Colonic mucosa (tissue), 4 donors: ENCODE results near the gene TESPA1. TPM values are rescaled to one million over a fixed set of nuclear protein-coding genes. Genes with fewer than 3 reads are reported as not detected.
A peak's percentile ranks its signal among the peaks of the same experiment; 100 is the strongest.

ENCODE experiments used
- DNase-seq: peaks from one replicate; pipeline ENCODE4 v3.0.0-alpha.2; 2020
- H3K27ac ChIP-seq: fragments of 200-600 bp; one replicate; pipeline ENCODE4 v1.8.0; 2021
- H3K27me3 ChIP-seq: fragments of 200-600 bp; one replicate; pipeline ENCODE4 v1.8.0; 2021
- H3K36me3 ChIP-seq: fragments of 200-600 bp; one replicate; pipeline ENCODE4 v1.8.0; 2021
- H3K4me1 ChIP-seq: fragments of 200-600 bp; one replicate; pipeline ENCODE4 v1.8.0; 2021; ENCODE audit warnings: mild to moderate bottlenecking
- H3K4me3 ChIP-seq: fragments of 200-600 bp; one replicate; pipeline ENCODE4 v1.8.0; 2021
- H3K9ac ChIP-seq, 2 donors: one replicate each; pipeline ENCODE4 v1.7.0; 2013; ENCODE audit warnings: control low read depth in 2 of 2, low read depth in 2 of 2, low read length in 2 of 2
- H3K9me3 ChIP-seq: fragments of 200-600 bp; one replicate; pipeline ENCODE4 v1.8.0; 2021
- CTCF ChIP-seq: fragments of 200-600 bp; IDR thresholded peaks from one replicate; pipeline ENCODE4 v1.8.0; 2022; ENCODE audit warnings: antibody characterized with exemption, mild to moderate bottlenecking
- intact Hi-C: fragments of 100-400 bp; cut with DNase I; formaldehyde crosslinking; loops from one replicate; pipeline ENCODE4 v1.14.1; 2022
- total RNA-seq, 2 donors: library from RNA; stranded (reverse); fragmentation: NEBNext Ultra II Directional in 1 of 2; extraction: Animal tissue kit (Norgen Biotek cat#: 25700) in 1 of 2; gene quantifications; one replicate each; pipeline ENCODE4 v1.2.1, GENCODE V29; 2021
- donor health status: healthy.
- donor health status: DM: no; HTN: no; CAD: no.
- donor health status: DM: no; HTN: no; CAD: no.

The TESPA1 gene, protein sequence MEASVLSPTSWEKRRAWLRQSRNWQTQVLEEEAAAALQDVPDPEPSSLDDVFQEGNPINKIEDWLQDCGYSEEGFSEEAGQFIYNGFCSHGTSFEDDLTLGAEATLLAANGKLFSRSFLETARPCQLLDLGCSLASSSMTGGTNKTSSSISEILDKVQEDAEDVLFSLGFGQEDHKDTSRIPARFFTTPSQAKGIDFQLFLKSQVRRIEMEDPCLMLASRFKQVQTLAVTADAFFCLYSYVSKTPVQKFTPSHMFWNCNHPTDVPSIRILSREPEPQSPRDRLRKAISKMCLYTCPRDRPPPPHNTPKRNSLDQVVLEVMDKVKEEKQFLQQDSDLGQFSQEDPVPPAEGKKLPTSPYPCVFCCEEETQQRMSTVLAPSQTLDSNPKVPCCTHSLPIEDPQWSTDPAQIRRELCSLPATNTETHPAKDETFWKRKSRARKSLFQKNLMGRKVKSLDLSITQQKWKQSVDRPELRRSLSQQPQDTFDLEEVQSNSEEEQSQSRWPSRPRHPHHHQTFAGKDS
- 1 to 10 TPM in 1 of 2 donors, under 1 TPM in 1; 0.82 to 1.6 TPM for total RNA-seq

DNA sequence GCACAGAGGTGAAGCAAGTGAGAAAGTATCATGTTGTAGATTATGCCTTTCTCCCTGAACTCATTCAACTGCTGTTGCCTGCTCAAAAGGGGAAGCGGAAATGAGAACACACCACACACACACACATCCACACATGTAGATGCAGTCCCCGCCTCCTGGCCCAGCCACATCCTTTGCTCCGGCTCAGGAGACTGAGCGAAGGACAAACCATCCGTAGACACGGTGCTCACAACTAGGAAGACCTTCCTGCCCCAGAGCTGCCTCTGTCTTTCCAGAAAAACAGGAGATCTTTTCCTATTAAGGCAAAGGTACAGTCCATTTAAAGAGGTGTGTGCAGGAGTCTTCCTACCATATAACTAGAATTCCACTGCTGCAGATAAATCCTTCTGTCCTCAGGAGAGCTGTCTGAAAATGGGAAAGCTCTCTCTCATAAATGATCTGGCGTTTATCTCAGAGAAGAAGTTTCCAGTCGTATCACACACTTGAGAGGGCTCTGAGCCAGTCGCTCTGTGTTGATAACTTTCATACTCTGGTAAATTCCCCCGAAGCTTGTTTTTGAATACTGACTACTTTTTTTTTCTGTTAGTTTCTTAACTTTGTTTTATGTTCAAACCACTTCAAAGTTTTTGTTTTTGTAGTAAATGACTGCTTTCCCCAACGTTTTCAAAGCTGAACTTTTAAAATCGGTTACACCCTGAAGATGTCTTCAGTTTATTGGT is at the start of gene TESPA1:
Gene TESPA1, minus strand, starts transcription at position 105 of the 719 bp plus-strand sequence. CDS start 10,200 bp downstream, outside the sequence.
- Histone ChIP-seq H3K27ac (peak within 1 kb of the TSS; percentile 18), H3K27me3 (no peaks in the 10 kb centered on the region), H3K9ac (peak within 1 kb of the TSS in 1 of 2 donors; percentile 28), H3K4me1 (no peaks in the 10 kb centered on the region), H3K4me3 (peak within 1 kb of the TSS; percentile 4), H3K9me3 (no peaks in the 10 kb centered on the region), H3K36me3 (no peaks in the 10 kb centered on the region)
- no peak for TF ChIP-seq CTCF
- peak; percentile 59 for DNase-seq
- intact Hi-C loops = no loop called here

GRCh38 chr12:55034218-55034617 is 49.7 kb upstream of the TESPA1 start:
- Histone ChIP-seq H3K9ac (no peak overlapping the region), H3K4me3 (no peak overlapping the region), H3K9me3 (no peaks in the 10 kb centered on the region), H3K4me1 (no peaks in the 10 kb centered on the region), H3K36me3 (no peaks in the 10 kb centered on the region), H3K27me3 (no peaks in the 10 kb centered on the region), H3K27ac (no peak overlapping the region)
- intact Hi-C loops = no loop called here
- no peak for DNase-seq
- no peak for TF ChIP-seq CTCF

DNA sequence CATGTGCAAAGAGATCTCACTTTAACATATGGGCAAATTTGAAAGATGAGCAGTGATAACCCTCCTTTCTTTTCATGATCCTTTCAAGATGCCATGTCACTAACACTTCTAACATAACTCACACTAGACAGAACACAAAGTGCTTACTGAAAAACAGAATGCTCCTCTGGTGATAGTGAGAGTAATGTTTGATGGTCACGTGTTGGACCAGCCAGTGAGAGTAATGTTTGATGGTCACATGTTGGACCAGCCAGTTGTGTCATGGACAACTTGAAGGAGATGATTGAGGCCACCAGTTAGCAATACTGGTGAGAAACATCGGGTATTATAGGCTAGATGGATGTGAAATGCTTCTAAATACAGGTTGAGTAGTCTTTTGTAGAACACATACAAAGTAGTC is 40.9 kb upstream of the TESPA1 start:
- intact Hi-C loops = no loop called here
- Histone ChIP-seq H3K27ac (no peak overlapping the region), H3K4me1 (no peaks in the 10 kb centered on the region), H3K4me3 (no peak overlapping the region), H3K9ac (no peak overlapping the region), H3K27me3 (no peaks in the 10 kb centered on the region), H3K9me3 (no peaks in the 10 kb centered on the region), H3K36me3 (no peaks in the 10 kb centered on the region)
- TF ChIP-seq CTCF = no peak
- no peak for DNase-seq

- H3K4me1 ChIP-seq = no peaks in the 10 kb centered on the region
- H3K27ac ChIP-seq = no peak overlapping the region
- H3K27me3 ChIP-seq = no peaks in the 10 kb centered on the region
- no peak overlapping the region for H3K4me3 ChIP-seq
- no peak for TF ChIP-seq CTCF
- DNase-seq = no peak
- H3K9me3 ChIP-seq = no peaks in the 10 kb centered on the region
- H3K9ac ChIP-seq = no peak overlapping the region
- intact Hi-C loops = no loop called here
- H3K36me3 ChIP-seq = no peaks in the 10 kb centered on the region
Measured at GRCh38 chr12:55024575-55024974, 40.0 kb upstream of the TESPA1 start.

DNA sequence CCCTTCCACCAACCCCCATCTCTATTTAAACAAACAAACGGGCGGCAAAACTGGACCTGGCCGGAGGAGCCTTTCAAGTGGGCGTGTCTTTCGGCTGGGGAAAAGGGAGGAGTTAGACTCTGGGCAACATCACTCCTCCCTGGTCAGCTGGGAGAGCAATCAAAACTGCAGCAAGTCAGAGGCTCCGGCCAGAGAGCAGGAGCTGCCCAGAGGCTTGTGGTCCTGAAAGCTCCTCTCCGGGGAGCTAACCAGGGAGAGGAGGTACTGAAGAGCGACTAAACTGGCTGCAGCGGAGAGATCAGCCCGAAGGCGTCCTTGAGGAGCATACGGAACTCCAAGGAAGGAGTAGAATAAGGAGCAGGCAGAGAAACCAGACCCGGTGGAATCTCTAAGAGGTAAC is 35.2 kb upstream of the TESPA1 start, which contains the start of gene NEUROD4:
Gene NEUROD4, plus strand, starts transcription at position 191 of the 400 bp plus-strand sequence. CDS start 6,466 bp downstream, outside the sequence.
- intact Hi-C loops = no loop called here
- no peaks in the 10 kb centered on the region for H3K27me3 ChIP-seq
- no peak within 1 kb of the TSS for H3K27ac ChIP-seq
- no peaks in the 10 kb centered on the region for H3K36me3 ChIP-seq
- no peak within 1 kb of the TSS for H3K9ac ChIP-seq
- DNase-seq = peak; percentile 20
- H3K9me3 ChIP-seq = no peaks in the 10 kb centered on the region
- H3K4me3 ChIP-seq = no peak within 1 kb of the TSS
- TF ChIP-seq CTCF = no peak
- no peaks in the 10 kb centered on the region for H3K4me1 ChIP-seq
